Measurements from ENCODE around the gene OGFRL1.
"Not testable (repeated sequence)": the region's sequence is repeated elsewhere in the genome, so short reads cannot be mapped to it uniquely, and the experiment has no call there.

Gene OGFRL1

DNA sequence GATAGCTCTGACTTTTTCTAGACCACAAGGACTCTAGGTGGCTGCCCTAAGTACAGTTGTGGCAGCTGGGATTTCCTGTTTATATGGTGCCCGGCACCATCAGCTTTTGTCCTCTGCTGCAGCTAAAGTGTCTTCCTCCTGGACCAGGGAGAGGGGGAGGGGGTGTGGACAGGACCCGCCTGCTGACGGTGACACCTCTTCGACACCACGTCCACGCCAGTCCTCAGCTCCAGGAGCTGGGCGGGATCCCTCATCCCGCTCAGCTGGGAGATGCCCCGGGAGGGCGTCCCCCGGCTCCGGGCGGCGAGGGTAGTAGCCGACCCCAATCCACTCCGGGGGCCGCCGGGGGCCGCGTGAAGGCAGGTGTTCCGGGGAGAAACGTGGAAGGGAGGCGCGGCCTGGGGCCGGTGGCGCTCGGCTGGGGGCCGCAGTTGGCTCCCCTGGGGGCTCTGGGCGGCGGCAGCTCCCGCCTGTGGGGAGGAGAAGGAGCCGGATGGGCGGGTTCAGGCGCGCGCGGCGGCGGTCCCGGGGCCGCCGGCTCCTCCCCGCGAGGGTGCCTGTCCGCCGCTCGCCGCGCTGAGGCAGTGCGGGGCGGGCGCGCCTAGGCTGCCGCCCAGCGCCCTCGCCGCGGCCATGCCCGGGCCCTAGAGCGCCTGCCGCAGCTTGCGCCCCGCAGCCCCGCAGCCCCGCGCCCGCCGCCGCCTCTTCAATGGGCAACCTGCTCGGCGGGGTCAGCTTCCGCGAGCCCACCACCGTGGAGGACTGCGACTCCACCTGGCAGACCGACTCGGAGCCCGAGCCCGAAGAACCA is at the start of gene OGFRL1:
OGFRL1 (plus strand) TSS at position 584 of the 811 bp plus-strand sequence; CDS start at position 710, 126 bp downstream.
- peak within 1 kb of the TSS; percentile 72 for H3K4me3 Mint-ChIP-seq
- peaks cover 4% of the 10 kb centered on the region for H3K36me3 Mint-ChIP-seq
- peaks cover 38% of the 10 kb centered on the region for H3K4me1 Mint-ChIP-seq
- ATAC-seq (peak; percentile 89), DNase-seq (ENCODE audit: low spot score in 2 of 2) (peak; percentile 60 to 83)
- no peaks in the 10 kb centered on the region for H3K9me3 Mint-ChIP-seq
- H3K27ac Mint-ChIP-seq = peak within 1 kb of the TSS; percentile 76

DNA sequence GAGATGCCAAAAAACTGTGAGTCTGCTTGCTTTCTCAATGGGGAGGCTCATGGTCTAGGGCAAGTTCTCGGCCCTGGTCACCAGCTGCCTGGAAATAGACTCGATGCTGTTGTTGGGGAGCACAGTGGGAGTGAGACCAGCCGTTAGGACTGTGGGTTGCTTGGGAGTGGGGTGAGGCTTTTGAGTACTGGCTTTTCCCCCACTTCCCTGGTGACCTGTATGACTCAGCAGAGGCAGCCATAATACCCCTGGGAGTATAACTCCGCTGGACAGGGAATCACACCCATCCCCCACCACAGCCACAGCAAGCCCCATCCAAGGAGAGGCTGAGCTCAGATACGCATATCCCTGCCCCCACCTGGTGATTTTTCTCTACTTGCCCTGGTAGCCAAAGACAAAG is 48.9 kb upstream of the OGFRL1 start:
- Mint-ChIP-seq H3K9me3 (no peaks in the 10 kb centered on the region), H3K4me1 (no peaks in the 10 kb centered on the region), H3K27ac (no peak overlapping the region), H3K36me3 (no peaks in the 10 kb centered on the region), H3K4me3 (no peak overlapping the region)
- ATAC-seq (no peak), DNase-seq (ENCODE audit: low spot score in 2 of 2) (no peak)

DNA sequence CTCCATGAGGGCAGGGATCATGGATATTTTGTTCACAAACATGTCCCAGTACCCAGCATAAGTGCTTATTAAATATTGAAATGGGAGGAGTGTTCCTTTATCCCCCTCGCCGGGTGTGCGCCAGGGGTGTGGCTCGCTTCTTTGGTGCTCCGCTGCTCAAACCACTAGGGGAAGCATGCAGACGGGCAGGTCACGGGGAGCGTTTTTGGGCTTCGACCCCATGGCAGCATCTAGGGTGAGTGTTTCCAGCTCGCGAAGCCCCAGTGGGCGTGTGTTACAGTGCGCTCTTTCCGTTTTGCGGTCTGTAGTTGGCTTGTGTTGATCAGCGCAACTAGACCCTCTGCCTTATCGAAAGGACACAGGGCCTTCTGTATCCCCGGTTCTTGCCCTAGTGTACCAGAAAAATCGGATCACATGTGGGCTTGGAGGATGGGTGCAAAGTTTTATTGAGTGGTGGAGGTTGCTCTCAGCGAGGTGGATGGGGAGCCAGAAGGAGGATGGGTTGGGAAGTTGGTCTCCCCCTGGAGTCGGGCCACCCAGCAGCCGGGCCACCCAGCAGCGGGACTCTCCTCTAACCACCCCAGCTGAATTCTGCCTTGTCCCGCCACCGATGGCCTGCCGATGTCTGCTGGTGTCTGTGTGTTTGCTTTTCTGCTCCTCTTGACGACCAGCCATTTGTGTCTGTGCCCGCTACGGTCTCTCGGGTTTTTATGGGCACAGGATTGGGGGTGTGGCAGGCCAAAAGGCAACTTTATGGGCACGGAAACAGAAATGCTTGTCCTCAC is 43.2 kb upstream of the OGFRL1 start:
- Mint-ChIP-seq H3K9me3 (no peaks in the 10 kb centered on the region), H3K4me1 (no peaks in the 10 kb centered on the region), H3K36me3 (no peaks in the 10 kb centered on the region), H3K4me3 (no peak overlapping the region), H3K27ac (no peak overlapping the region)
- DNase-seq (ENCODE audit: low spot score in 2 of 2) (no peak), ATAC-seq (no peak)

DNA sequence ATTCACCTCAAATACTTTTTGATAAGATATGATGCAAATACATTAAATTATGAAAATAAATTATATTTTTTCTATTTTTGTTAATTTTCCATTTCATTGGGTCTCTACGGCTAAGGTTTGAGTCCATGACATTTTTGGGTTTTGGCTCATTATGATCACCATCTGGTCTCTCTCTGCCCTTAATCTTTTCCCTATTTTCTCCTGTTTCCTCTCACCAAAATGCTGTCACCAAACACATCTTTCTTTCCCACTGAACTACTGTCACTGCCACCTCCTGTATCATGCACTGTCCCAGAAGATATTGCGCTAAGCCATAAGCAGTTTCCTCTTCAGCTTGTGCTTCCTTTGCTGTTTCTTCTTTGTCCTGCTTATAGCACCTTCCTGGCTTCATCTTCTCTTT is 42.0 kb upstream of the OGFRL1 start:
- DNase-seq (ENCODE audit: low spot score in 2 of 2) (no peak), ATAC-seq (no peak)
- no peaks in the 10 kb centered on the region for H3K9me3 Mint-ChIP-seq
- H3K27ac Mint-ChIP-seq = no peak overlapping the region
- no peaks in the 10 kb centered on the region for H3K36me3 Mint-ChIP-seq
- H3K4me1 Mint-ChIP-seq = no peaks in the 10 kb centered on the region
- H3K4me3 Mint-ChIP-seq = no peak overlapping the region

DNA sequence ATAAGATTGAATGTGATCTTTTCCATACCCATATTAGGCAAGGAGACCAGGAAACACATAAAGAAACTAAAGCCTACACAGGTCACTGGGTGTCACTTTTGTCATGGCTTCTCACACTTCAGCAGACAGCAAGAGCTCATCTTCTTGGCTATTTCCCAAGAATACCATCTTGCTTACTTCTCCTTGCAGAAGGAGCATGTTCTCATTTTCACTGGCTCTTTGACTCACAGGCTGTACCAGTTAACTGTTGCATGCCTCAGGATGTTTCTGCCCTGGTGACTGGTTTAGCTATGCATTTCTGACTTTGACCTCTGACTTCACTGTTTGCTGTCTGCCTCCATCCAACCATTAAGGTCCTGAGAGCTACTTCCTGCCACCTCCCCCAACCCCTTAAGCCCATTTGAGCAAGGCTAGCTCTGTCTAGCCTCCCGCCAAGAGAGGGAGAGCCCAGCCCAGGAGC is 40.3 kb upstream of the OGFRL1 start:
- Mint-ChIP-seq H3K9me3 (no peaks in the 10 kb centered on the region), H3K27ac (no peak overlapping the region), H3K4me1 (no peaks in the 10 kb centered on the region), H3K4me3 (no peak overlapping the region), H3K36me3 (no peaks in the 10 kb centered on the region)
- peak; percentile 65 for ATAC-seq
- no peak for DNase-seq (ENCODE audit: low spot score in 2 of 2)

DNA sequence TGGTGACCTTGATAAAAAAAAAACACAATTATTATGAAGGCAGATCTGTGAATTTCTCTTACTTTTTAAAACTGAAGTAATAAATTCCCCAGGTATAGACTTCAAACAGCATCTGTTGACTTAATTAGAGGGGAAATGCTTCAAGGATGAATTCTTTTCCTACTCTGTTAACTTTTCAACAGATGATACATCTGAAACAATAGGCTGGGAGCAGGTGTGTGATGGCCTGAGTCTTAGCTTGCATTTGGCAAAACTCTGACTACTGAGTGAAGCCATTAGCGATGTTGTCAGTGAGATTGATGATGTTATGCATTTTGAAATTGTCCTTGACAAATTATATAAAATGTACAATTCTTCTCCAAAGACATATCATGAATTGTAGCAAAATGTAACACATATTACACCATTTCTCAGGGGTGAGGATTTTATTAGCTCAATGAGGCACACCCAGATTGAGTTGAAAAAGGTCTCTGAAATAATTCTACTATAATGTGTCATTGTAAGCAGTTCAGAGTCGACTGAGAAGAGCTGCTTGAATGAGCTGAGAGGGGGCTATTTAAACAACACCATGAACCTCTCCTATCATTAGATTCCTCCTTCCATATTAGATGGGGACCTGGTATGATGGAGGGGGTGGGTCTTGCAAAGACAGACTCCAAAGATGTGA is 39.6 kb upstream of the OGFRL1 start:
- Mint-ChIP-seq H3K4me3 (no peak overlapping the region), H3K4me1 (no peaks in the 10 kb centered on the region), H3K27ac (no peak overlapping the region), H3K9me3 (no peaks in the 10 kb centered on the region), H3K36me3 (no peaks in the 10 kb centered on the region)
- ATAC-seq = no peak
- DNase-seq (ENCODE audit: low spot score in 2 of 2) = no peak

DNA sequence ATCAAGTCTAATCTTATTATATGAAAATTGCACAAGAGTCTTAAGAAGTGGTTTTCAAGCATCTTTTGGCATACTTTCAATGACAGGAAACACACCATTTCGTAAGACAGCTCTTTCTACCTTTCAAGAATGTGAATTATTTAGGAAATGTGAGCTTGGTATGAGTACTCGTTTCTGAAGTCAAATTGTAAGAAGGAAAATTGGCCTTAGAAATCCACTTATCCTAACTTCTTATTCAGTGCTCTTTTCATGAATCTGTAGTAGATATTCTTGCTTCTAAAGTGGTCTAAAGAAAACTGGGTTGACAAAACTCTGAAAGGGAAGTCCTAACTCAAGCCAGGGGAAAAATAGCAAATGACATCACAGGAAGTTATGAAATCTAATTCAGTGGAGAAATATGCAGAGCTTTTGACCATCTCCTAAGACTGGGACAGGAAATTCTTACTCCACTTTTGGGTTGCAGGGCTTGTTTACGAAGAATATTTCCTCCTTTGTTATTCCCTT is 38.5 kb upstream of the OGFRL1 start:
- H3K27ac Mint-ChIP-seq = peak overlapping the region; percentile 46
- H3K4me3 Mint-ChIP-seq = no peak overlapping the region
- no peaks in the 10 kb centered on the region for H3K36me3 Mint-ChIP-seq
- H3K9me3 Mint-ChIP-seq = no peaks in the 10 kb centered on the region
- no peaks in the 10 kb centered on the region for H3K4me1 Mint-ChIP-seq
- DNase-seq (ENCODE audit: low spot score in 2 of 2) (no peak), ATAC-seq (no peak)

DNA sequence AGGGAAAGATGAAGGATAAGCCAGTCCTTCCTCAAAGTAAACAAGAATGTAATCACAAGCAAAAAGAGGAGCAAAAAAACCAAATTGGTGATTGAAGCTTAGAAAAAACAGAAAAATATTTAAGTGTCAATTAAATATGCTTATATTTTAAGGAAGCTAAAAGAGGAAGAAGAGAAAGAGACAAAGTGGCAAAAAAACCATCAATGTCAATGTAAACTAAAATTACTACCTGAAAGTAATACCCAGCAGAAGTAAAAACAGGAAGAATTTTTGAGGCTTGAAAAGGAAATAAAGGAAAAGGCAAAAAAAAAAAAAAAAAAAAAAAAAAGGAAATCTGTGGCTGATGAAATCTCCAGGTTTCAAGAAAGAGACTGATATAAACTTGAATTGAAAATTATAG is 36.2 kb upstream of the OGFRL1 start:
- no peak overlapping the region for H3K4me3 Mint-ChIP-seq
- no peak overlapping the region for H3K27ac Mint-ChIP-seq
- no peaks in the 10 kb centered on the region for H3K9me3 Mint-ChIP-seq
- no peaks in the 10 kb centered on the region for H3K4me1 Mint-ChIP-seq
- no peak for ATAC-seq
- no peaks in the 10 kb centered on the region for H3K36me3 Mint-ChIP-seq
- DNase-seq (ENCODE audit: low spot score in 2 of 2) = no peak

DNA sequence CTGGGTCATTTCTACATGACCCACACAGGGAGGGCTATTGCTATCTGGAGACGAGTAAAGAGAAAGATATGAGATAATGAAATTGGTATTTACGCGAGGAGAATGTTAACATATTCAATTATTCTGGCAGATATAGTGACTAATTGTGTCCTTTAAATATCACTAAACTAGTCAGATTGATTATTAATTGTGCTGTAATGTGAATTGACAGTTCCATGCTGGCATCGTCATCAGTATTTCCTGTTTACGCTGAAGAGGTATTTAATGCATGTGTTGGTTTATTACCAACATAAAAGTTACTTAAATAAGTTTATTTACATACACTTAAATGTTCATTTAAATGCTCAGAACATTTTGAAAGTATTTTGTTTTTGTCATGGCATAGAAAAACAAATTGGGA is 35.7 kb upstream of the OGFRL1 start:
- no peaks in the 10 kb centered on the region for H3K36me3 Mint-ChIP-seq
- H3K4me3 Mint-ChIP-seq = no peak overlapping the region
- ATAC-seq (no peak), DNase-seq (ENCODE audit: low spot score in 2 of 2) (no peak)
- no peaks in the 10 kb centered on the region for H3K9me3 Mint-ChIP-seq
- H3K4me1 Mint-ChIP-seq = no peaks in the 10 kb centered on the region
- H3K27ac Mint-ChIP-seq = no peak overlapping the region

DNA sequence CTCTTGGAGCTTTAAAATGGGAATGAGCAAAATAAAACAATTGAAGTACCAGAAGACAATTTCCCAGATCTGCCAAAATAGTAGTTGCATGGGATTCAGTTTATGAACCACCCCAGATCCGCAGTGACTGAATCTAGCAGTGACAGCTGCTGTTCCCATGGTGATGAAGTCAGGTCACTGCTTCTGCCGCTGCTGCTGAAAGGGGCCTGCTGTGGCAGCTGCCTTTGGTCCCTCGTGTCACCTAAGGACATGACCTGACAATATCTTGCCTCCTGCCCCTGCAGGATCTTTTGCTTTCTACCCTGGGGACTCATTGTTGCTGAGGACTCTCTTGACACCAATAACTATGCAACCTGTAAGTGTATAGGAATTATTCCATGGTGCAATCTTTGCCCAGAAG is 34.3 kb upstream of the OGFRL1 start:
- no peak for DNase-seq (ENCODE audit: low spot score in 2 of 2)
- no peak for ATAC-seq
- no peak overlapping the region for H3K4me3 Mint-ChIP-seq
- no peaks in the 10 kb centered on the region for H3K9me3 Mint-ChIP-seq
- no peaks in the 10 kb centered on the region for H3K4me1 Mint-ChIP-seq
- no peak overlapping the region for H3K27ac Mint-ChIP-seq
- H3K36me3 Mint-ChIP-seq = no peaks in the 10 kb centered on the region

DNA sequence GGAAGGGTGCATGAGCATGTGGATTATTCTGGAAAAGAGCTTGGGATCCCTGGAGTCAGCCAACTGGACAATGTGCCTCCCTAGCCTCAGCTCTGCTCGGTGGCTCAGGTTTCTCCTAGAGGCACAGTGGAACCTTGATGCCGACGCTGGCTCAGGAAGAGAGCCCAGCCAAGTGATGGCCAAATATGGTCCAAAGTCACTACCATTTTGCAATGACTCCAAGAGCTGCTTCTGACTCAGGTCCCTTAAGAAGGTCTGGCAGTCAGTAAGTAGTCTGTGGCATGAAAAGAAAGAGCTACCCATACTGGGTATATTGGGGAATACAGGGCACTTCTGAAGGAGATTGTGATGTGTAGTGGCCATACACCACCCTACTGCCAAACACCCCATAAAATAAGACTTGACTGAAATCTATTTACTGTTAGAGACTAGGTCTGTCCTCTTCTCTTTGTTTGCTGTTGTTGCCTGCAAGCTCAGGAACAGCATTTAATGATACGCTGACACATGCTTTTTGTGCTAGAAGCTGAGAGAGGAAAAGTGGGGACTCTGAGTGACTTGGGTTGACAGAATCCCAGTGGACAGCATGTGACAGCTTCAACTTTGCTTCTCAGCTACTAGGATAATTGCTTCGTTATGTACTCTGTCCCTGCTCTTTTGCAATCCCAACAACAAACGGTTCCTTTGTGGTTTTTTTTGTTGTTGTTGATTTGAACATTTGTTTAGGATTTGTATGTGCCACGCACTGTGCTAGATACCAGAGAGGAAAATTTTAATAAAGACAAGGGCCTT is 30.3 kb upstream of the OGFRL1 start:
- Mint-ChIP-seq H3K4me3 (no peak overlapping the region), H3K27ac (no peak overlapping the region), H3K9me3 (no peaks in the 10 kb centered on the region), H3K36me3 (no peaks in the 10 kb centered on the region), H3K4me1 (no peaks in the 10 kb centered on the region)
- ATAC-seq (no peak), DNase-seq (ENCODE audit: low spot score in 2 of 2) (no peak)

DNA sequence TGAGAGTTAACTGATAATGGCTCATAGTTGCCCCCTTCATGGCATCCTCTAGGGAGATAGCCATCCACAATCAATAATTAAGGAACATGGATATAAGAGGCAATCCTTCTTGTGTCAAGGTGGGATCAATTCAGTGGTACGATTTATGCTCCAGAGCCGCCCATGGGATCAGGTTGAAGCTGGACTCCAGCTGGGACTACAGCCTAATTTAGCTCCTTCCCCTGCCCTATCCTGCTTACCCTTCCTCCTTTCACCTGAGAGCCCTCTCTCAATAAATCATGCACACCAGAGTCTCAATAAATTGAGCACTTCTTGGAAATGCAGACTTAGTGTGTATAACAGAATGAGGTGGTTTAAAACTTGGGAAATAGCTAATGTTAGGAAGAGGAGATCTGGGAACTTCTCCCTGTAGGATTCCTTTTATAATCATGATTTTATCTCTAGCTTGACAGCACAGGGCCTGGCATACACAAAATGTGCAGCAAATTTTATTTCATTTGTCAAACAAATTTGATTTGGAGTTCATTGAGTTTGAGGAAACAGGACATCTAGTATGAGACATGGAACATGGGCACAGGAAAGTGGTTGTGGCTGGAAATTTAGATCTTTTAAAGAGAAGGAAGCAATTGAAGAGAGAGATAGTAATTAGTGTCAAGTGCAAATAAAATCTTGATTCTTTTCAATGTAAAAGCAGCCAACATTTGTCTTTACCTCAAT is 28.6 kb upstream of the OGFRL1 start:
- ATAC-seq = no peak
- no peaks in the 10 kb centered on the region for H3K9me3 Mint-ChIP-seq

DNA sequence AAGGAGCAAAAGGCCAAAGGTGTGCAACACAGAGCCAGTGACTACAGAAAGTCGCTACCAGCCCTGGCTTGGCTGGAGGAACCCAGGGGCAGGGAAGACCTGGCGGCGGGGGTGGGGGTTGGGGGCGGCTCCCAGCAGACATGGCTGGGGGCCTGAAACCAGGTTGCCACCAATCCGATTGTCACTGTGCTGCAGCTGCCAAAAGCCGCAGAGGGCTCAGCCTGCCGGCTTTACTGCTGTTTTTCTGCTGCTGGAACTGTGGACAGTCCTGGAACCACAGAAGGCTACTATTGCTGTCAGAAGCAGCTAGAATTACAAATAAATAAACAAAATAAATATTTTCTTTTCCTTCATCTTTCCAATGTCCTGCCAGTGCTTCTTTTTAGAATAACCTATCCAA is 25.7 kb upstream of the OGFRL1 start:
- no peak overlapping the region for H3K4me3 Mint-ChIP-seq
- no peaks in the 10 kb centered on the region for H3K4me1 Mint-ChIP-seq
- DNase-seq (ENCODE audit: low spot score in 2 of 2) (no peak), ATAC-seq (no peak)
- no peaks in the 10 kb centered on the region for H3K9me3 Mint-ChIP-seq
- H3K36me3 Mint-ChIP-seq = no peaks in the 10 kb centered on the region
- H3K27ac Mint-ChIP-seq = no peak overlapping the region

More for the DNA sequence above, 28.6 kb upstream of the OGFRL1 start:
- DNase-seq (ENCODE audit: low spot score in 2 of 2) = no peak
- Mint-ChIP-seq H3K4me1 (no peaks in the 10 kb centered on the region), H3K27ac (no peak overlapping the region), H3K36me3 (no peaks in the 10 kb centered on the region), H3K4me3 (no peak overlapping the region)

DNA sequence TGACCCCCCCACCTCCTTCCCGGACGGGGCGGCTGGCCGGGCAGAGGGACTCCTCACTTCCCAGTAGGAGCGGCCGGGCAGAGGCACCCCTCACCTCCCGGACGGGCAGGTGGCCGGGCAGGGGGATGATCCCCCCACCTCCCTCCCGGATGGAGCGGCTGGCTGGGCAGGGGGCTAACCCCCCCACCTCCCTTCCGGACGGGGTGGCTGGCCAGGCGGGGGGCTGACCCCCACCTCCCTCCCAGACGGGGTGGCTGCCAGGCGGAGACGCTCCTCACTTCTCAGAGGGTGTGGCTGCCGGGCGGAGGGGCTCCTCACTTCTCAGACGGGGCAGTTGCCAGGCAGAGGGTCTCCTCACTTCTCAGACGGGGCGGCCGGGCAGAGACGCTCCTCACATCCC is 22.2 kb upstream of the OGFRL1 start:
- not testable (repeated sequence) for H3K27ac Mint-ChIP-seq

More for the DNA sequence above, 22.2 kb upstream of the OGFRL1 start:
- not testable (repeated sequence) for H3K9me3 Mint-ChIP-seq; H3K36me3 Mint-ChIP-seq; ATAC-seq; H3K4me1 Mint-ChIP-seq; H3K4me3 Mint-ChIP-seq; DNase-seq (ENCODE audit: low spot score in 2 of 2)
